SK-N-SH (cell line): ENCODE results near the gene PRKCA. TPM values are rescaled to one million over a fixed set of nuclear protein-coding genes. Genes with fewer than 3 reads are reported as not detected.

Experiments
- CTCF ChIA-PET: fragments of 300-600, 350-600 bp; formaldehyde crosslinking; extraction: SDS; loops from one replicate; lab custom pipeline; 2021; lab: Yijun Ruan, JAX
- POLR2A ChIA-PET: fragments of 350-600 bp; sonication (Branson Sonifier 250); formaldehyde crosslinking; extraction: SDS; loops from one replicate; lab custom pipeline; 2020; ENCODE audit warnings: antibody characterized with exemption, inconsistent platforms; lab: Yijun Ruan, JAX
- DNase-seq: peaks from one replicate; pipeline ENCODE4 v3.0.0; 2012
- H2AFZ ChIP-seq: fragments of 200-600 bp; sonication (generic); 2 replicates; pipeline ENCODE4 v1.8.1; 2016; ENCODE audit warnings: antibody characterized with exemption, mild to moderate bottlenecking, low read depth
- H3F3A ChIP-seq: fragments of 200-600 bp; sonication (generic); replicated peaks from 2 replicates; pipeline ENCODE3; 2016; ENCODE audit warnings: antibody characterized with exemption, mild to moderate bottlenecking; ENCODE audit not compliant: insufficient read depth
- H3K27ac ChIP-seq, 2 experiments: fragments of 200-500 bp in 1 of 2; fragments of 200-600 bp in 1 of 2; sonication (Bioruptor generic) in 1 of 2; sonication (generic), shearing (Covaris generic) in 1 of 2; 2 replicates each; pipeline versions ENCODE4 v1.5.1 to v1.6.1; 2014 to 2016; ENCODE audit warnings: low read depth in 2 of 2, inconsistent platforms in 1 of 2, low read length in 1 of 2, mild to moderate bottlenecking in 1 of 2, mixed read lengths in 1 of 2
- H3K27me3 ChIP-seq: fragments of 200-600 bp; sonication (generic), shearing (Covaris generic); 2 replicates; pipeline ENCODE4 v1.6.1; 2016; ENCODE audit warnings: mixed run types; ENCODE audit not compliant: insufficient read depth
- H3K36me3 ChIP-seq, 2 experiments: fragments of 200-500 bp in 1 of 2; fragments of 200-600 bp in 1 of 2; sonication (Bioruptor generic) in 1 of 2; sonication (generic) in 1 of 2; replicated peaks in 1 of 2; 2 replicates each; pipeline versions ENCODE3 to v1.5.1; 2014 to 2016; ENCODE audit warnings: low read length in 1 of 2, mild to moderate bottlenecking in 1 of 2; ENCODE audit not compliant: insufficient read depth in 2 of 2, control insufficient read depth in 1 of 2
- H3K4me1 ChIP-seq, 2 experiments: fragments of 200-500 bp in 1 of 2; fragments of 200-600 bp in 1 of 2; sonication (Bioruptor generic) in 1 of 2; sonication (generic), shearing (Covaris generic) in 1 of 2; 2 replicates each; pipeline versions ENCODE4 v1.5.1 to v1.6.1; 2014 to 2016; ENCODE audit warnings: low read depth in 1 of 2, low read length in 1 of 2, mixed run types in 1 of 2; ENCODE audit not compliant: insufficient read depth in 2 of 2, control insufficient read depth in 1 of 2
- H3K4me2 ChIP-seq: fragments of 200-600 bp; sonication (generic), shearing (Covaris generic); 2 replicates; pipeline ENCODE4 v1.6.1; 2017; ENCODE audit warnings: mixed run types
- H3K4me3 ChIP-seq, 2 experiments: fragments of 200-500 bp in 1 of 2; fragments of 200-600 bp in 1 of 2; sonication (Bioruptor generic) in 1 of 2; sonication (generic), shearing (Covaris generic) in 1 of 2; 2 replicates each; pipeline versions ENCODE4 v1.5.1 to v1.8.1; 2014 to 2016; ENCODE audit warnings: low read depth in 2 of 2, inconsistent platforms in 1 of 2, low read length in 1 of 2, mild to moderate bottlenecking in 1 of 2, mixed read lengths in 1 of 2, moderate library complexity in 1 of 2
- H3K79me2 ChIP-seq: fragments of 200-600 bp; sonication (generic); 2 replicates; pipeline ENCODE4 v1.8.1; 2017; ENCODE audit warnings: mild to moderate bottlenecking; ENCODE audit not compliant: insufficient read depth
- H3K9ac ChIP-seq: fragments of 200-600 bp; sonication (generic); 2 replicates; pipeline ENCODE4 v1.6.1; 2017; ENCODE audit warnings: mixed run types
- H3K9me2 ChIP-seq: fragments of 200-600 bp; sonication (generic); 2 replicates; pipeline ENCODE4 v1.6.1; 2017; ENCODE audit warnings: mixed run types
- H3K9me3 ChIP-seq: fragments of 200-600 bp; sonication (generic); 2 replicates; pipeline ENCODE4 v1.6.1; 2017; ENCODE audit warnings: mixed run types, mild to moderate bottlenecking, moderate library complexity
- H4K20me1 ChIP-seq: fragments of 200-600 bp; sonication (generic); 2 replicates; pipeline ENCODE4 v1.6.1; 2017; ENCODE audit warnings: mild to moderate bottlenecking, mixed run types; ENCODE audit not compliant: insufficient read depth
- CHD2 ChIP-seq: fragments of 150-350 bp; IDR thresholded peaks from 2 replicates; pipeline ENCODE4 v1.6.1; 2018; ENCODE audit warnings: low read length; ENCODE audit not compliant: partially characterized antibody
- ELF1 ChIP-seq: IDR thresholded peaks from 2 replicates; pipeline ENCODE4 v1.4.0; 2012
- FOSL2 ChIP-seq: IDR thresholded peaks from 2 replicates; pipeline ENCODE4 v1.4.0; 2012; ENCODE audit warnings: low read depth, mild to moderate bottlenecking, moderate library complexity, borderline replicate concordance
- GABPA ChIP-seq: IDR thresholded peaks from 2 replicates; pipeline ENCODE4 v1.4.0; 2012; ENCODE audit warnings: low read depth, mild to moderate bottlenecking
- MAX ChIP-seq: IDR thresholded peaks from 2 replicates; pipeline ENCODE4 v1.4.0; 2012; ENCODE audit warnings: low read depth
- MEF2A ChIP-seq: IDR thresholded peaks from 2 replicates; pipeline ENCODE4 v1.4.0; 2012; ENCODE audit warnings: low read depth, borderline replicate concordance
- NRF1 ChIP-seq: IDR thresholded peaks from 2 replicates; pipeline ENCODE4 v1.6.1; 2012; ENCODE audit warnings: low read depth, mild to moderate bottlenecking, low read length
- PBX3 ChIP-seq: IDR thresholded peaks from 2 replicates; pipeline ENCODE4; 2012
- POLR2AphosphoS5 ChIP-seq: IDR thresholded peaks from 2 replicates; pipeline ENCODE4 v1.6.1; 2012; ENCODE audit warnings: low read depth, low read length
- RAD21 ChIP-seq: IDR thresholded peaks from 2 replicates; pipeline ENCODE4 v1.6.1; 2012; ENCODE audit warnings: mild to moderate bottlenecking, low read length
- RCOR1 ChIP-seq: fragments of 150-350 bp; IDR thresholded peaks from 2 replicates; pipeline ENCODE4 v1.6.1; 2017; ENCODE audit warnings: antibody characterized with exemption, low read length
- REST ChIP-seq: IDR thresholded peaks from 2 replicates; pipeline ENCODE4 v1.6.1; 2012; ENCODE audit warnings: mild to moderate bottlenecking, low read depth, low read length, moderate library complexity
- RXRA ChIP-seq: IDR thresholded peaks from 2 replicates; pipeline ENCODE4 v1.4.0; 2012; ENCODE audit warnings: low read depth, mild to moderate bottlenecking, borderline replicate concordance
- SIN3A ChIP-seq: IDR thresholded peaks from 2 replicates; pipeline ENCODE4 v1.6.1; 2012; ENCODE audit warnings: low read depth, mild to moderate bottlenecking, low read length, moderate library complexity, borderline replicate concordance
- TAF1 ChIP-seq: IDR thresholded peaks from 2 replicates; pipeline ENCODE4 v1.6.1; 2012; ENCODE audit warnings: low read depth, mild to moderate bottlenecking, low read length, moderate library complexity, borderline replicate concordance
- WGBS: methylation state at CpG from one replicate; pipeline ENCODE4 v1.1.6; 2017; ENCODE audit warnings: low lambda C conversion rate; 5-methylcytosine and 5-hydroxymethylcytosine counted together
- polyA plus RNA-seq, 3 experiments: library from polyadenylated mRNA; depleted of rRNA; stranded (reverse); fragments of >200 nt; gene quantifications; 2 replicates each; pipeline ENCODE4 v1.2.3, GENCODE V29; 2012
- TF ChIP-seq, protein P1 (sequence below): fragments of 150-350 bp; IDR thresholded peaks from 2 replicates; pipeline ENCODE4 v1.6.1; 2016; ENCODE audit warnings: mild to moderate bottlenecking, low read depth, low read length
- TF ChIP-seq, protein P2 (sequence below): fragments of 150-350 bp; IDR thresholded peaks from 2 replicates; pipeline ENCODE4 v1.6.1; 2017; ENCODE audit warnings: antibody characterized with exemption, low read length, low read depth, borderline replicate concordance

Gene PRKCA
- polyA plus RNA-seq, 1 of the 3 experiments (the other 2 are of a cell fraction) = 108 TPM

DNA sequence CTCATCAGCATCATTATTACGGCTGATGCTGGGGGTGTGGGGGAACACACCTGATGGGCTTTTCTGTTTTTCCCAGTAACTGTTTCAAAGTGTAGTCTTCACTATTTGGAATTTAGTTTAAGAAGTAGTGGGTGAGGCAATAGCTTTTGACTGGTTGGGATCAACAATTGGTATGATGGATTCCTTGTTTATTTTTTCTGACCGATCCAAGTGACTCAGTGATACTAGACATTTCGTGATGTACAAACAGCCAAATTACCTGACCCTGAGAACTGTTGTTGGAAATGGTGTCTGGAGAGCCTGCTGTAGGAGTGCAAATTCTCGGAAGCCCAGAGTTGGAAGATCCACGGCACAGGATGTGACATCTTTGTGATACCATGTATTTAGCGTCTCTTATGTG, 204.2 kb downstream of the PRKCA start:
- H4K20me1 ChIP-seq = 0 out of 2 replicates have a peak, but pooled peaks cover 3% of the 10 kb centered on the region
- DNase-seq = no peak
- no peak overlapping the region for H3K9ac ChIP-seq
- no peak overlapping the region for H2AFZ ChIP-seq
- H3K9me2 ChIP-seq = no peaks in the 10 kb centered on the region
- no peaks in the 10 kb centered on the region for H3K9me3 ChIP-seq
- peaks cover 100% of the 10 kb centered on the region for H3K79me2 ChIP-seq
- no peak overlapping the region for H3K4me3 ChIP-seq
- WGBS = 92% methylated on average over 6 of the region's 6 CpGs
- H3K4me2 ChIP-seq = no peak overlapping the region
- peak overlapping the region in 1 of 2 experiments; percentile 83; a peak in 1 of 4 replicates for H3K27ac ChIP-seq
- H3K4me1 ChIP-seq = peaks cover 8 to 34% of the 10 kb centered on the region in 2 experiments
- ChIA-PET POLR2A (no interaction called here), CTCF (no interaction called here)
- H3K36me3 ChIP-seq = peaks cover 0 to 3% of the 10 kb centered on the region in 2 experiments
- H3F3A ChIP-seq = peaks cover 54% of the 10 kb centered on the region
- no peaks in the 10 kb centered on the region for H3K27me3 ChIP-seq
- TF ChIP-seq ELF1 (no peak), MEF2A (no peak), PBX3 (no peak), GABPA (no peak), POLR2AphosphoS5 (no peak), RCOR1 (no peak), TAF1 (no peak), FOSL2 (no peak), SIN3A (no peak), NRF1 (no peak), REST (no peak), MAX (no peak), CHD2 (no peak), RXRA (no peak), RAD21 (no peak)
- TF ChIP-seq, protein P1, sequence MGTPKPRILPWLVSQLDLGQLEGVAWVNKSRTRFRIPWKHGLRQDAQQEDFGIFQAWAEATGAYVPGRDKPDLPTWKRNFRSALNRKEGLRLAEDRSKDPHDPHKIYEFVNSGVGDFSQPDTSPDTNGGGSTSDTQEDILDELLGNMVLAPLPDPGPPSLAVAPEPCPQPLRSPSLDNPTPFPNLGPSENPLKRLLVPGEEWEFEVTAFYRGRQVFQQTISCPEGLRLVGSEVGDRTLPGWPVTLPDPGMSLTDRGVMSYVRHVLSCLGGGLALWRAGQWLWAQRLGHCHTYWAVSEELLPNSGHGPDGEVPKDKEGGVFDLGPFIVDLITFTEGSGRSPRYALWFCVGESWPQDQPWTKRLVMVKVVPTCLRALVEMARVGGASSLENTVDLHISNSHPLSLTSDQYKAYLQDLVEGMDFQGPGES = no peak
- TF ChIP-seq, protein P2, sequence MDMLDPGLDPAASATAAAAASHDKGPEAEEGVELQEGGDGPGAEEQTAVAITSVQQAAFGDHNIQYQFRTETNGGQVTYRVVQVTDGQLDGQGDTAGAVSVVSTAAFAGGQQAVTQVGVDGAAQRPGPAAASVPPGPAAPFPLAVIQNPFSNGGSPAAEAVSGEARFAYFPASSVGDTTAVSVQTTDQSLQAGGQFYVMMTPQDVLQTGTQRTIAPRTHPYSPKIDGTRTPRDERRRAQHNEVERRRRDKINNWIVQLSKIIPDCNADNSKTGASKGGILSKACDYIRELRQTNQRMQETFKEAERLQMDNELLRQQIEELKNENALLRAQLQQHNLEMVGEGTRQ = no peak
